ENCODE results near the gene CDS2.

Gene CDS2

DNA sequence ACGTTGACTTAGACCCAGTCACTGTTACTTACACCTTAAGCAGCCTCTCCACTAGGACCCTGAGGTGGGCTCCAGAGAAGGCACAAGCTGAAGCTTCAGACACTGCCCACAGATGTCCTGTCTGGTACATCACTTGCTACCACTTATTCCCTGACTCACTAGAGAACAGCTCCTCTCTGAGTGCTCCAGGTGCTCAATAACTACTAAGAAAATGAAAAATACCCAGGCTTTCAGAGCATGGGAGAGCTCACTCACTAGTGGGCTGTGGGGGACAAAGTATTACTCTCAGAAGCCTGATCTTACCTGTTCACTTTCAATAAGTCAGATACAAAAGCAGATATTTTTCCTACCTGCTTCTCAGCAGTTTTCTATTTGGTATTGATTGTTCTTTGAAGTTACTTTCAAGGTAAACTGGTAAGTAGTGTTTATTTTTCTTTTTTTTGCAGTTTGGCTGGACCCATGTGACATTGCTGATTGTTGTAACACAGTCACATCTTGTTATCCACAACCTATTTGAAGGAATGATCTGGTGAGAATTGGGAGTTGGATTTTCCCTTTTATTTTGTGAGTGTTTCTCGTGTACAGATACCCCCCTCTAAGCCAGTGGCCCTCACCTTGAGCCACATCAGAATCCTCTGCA, 55.9 kb downstream of the CDS2 start:
- no peak for DNase-seq

DNA sequence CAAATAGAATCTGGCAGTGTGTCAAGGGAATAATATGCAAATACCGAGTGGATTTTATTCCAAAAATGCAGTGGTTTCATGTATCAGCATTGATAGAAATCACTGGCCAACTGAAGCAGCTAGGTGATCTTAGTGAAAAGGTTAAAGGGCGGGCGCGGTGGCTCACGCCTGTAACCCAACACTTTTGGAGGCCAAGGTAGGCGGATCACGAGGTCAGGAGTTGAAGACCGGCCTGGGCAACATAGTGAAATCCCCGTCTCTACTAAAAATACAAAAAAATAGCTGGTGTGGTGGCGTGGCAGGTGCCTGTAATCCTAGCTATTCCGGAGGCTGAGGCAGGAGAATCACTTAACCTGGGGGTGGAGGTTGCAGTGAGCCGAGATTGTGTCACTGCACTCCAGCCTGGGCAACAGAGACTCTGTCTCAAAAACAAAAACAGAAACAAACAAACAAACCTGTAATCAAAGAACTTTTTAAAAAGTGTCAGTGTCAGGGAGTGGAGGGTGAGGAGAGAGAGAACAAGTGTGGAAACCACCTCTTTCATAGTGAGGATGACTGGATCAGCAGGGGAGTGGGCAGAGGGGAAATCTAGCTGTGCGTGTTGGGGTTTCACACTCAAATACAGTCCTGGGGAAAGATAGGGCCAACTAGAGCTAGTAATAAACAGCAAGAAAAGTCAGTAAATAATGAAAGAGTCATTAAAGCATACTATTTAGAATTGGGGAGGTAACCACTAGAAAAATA, 57.1 kb downstream of the CDS2 start:
- no peak for DNase-seq

DNA sequence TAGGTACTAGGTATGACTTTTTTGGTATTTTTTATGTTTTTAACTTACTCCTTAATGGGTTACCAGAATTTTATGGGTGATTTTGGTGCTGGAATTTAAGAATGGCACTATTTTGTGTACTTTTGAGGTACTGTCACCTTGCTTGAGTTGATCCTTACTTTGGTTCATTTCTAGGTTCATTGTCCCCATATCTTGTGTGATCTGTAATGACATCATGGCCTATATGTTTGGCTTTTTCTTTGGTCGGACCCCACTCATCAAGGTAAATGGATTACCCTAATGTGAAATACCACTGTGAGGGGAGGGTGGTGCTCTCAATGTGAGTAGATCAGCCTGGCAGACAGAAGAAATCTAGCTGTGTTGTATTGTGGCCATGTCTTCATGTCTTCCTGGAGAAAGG, 57.9 kb downstream of the CDS2 start:
- DNase-seq, result no peak

DNA sequence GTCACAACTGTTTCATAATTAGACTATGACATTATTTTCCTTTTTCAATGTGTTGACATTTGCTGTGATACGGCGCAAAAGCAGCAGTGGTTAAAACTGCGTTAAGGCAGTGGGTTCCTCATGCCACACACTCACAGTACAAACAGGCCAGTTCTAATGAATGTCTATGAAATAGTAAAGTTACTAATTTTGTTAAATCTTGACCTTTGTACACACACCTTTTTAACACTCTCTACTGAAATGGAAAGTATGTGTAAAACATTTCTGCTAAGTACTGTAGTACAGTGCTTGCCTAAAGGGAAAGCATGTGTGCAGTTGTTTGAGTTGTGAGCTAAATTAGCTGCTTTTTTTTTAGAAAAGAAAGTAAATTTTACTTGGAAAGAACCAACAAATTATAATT, 60.3 kb downstream of the CDS2 start:
- no peak for DNase-seq

DNA sequence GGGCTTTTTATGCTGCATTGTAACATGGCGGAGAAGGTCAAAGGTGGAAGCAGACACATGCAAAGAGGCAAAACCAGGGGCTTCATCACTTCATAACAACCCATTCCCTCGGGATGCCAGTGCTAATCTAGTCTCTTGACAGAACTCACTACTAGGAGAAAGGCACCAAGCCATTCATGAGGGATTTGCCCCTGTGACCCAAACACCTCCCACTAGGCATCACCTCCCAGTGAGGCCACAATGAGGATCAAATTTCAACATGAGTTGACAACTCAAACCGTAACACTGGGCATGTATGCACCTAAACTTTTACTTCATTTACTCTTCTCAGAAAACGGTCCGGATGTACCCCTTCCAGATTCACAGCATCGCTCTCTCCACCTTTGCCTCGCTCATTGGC, 61.9 kb downstream of the CDS2 start:
- DNase-seq, result no peak

DNA sequence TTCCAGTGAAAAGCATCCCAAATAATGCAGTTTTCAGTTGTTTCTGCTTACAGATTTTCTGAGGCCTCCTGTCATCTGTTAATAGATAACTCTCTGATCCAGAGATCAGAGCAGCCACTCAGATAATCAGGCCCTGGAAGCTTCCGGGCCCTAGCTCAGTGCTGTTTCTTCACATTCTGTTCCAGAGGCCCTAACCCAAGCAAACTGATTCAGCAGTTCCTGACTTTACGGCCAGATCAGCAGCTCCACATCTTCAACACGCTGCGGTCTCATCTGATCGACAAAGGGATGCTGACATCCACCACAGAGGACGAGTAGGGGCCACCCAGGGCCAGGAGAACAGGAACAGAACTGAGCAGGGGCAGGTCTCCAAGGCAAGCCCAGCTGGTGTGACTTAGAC, 63.1 kb downstream of the CDS2 start:
- no peak for DNase-seq

DNA sequence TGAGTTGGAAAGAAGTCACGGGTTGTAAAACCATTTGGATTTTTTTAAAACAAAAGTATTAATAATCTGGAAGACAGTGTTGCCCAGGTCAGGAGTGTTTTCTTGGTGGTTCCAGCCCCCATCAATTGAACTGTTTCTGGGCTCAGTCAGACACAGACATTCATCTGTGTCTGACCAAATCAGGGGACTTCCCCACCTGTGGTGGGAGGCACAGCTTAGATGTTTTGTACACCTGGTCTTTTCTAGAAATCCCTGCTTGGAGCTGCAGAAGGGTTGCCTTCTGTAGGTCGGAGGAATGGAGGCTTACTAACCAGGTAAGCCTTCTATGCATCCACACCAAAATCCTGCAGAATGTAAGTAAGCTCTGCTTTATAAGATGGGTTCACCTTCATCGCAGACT, 63.6 kb downstream of the CDS2 start:
- DNase-seq, result no peak

DNA sequence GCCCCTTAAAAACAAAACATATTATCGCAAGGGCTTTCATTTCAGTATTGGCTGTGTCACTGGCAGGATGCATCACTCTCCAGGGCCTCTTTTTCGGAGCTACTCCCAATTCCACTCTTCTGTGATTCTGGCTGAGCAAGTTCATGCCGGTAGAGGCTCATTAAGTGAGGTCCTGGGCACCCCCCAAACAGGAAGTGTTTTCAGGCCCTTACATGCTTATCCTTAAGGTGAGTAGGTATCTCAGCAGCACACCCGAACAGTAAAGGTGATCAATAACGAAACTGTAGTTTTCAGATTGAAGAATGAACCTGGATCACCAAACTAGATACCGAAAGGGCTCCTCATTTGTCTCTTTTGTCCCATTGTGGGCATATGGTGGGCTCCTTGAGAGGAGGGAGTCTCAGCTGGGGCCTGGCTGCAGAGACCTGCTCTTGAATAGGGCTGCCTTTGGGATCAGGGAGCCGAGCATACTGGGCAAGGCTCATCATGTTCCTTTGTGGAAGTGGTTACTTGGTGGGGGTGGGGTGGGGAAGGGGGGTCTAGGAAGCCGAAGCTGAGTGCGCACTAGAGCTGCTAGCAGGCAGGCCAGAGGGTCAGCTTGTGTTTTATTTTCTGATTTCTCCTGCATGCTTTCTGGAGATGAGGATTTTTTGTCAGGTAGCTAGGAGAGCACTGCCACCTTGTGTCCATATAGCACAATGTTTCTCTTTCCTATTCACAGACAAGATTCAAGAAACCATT, 65.2 kb downstream of the CDS2 start:
- peak in 1 of 2 donors; percentile 9 for DNase-seq

DNA sequence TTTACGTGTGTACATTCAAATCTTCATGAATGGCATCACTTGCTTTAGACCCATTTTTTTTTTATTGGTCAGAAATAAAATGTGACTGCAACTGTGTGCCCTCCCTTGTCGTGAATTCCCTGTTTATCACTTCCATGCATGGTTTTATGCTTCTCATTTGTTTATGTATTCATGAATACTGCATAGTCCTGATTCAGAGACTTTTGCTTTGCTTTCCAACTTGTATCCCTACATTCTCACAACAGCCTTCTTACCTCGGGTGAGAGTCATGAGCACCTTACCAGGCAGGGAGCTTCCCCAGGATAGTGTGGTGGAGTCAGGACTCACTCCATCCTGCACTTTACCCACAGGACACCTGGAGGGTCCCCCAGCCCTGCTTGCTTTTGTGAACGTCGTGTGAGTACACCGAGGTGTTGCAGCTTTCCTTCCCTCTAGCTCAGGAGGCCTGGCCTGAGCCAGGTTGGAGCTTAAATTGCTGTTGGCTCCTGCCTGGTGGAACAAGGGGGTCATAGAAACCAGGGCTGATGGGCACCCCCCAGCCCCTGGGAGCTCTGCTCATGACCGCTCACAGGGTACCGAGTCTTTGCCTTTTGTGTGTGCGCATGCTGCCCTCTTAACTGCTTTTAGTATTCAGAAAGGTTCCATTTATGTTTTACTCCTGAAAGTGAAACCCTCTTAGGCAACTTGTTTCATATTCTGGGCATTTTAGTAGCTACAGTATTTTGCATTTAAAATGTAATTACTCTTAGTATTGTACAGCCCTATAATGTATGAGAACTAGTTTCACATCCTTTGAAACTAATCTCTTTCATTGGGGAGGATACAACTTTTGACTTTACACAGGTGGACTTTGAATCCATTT, 66.0 kb downstream of the CDS2 start:
- no peak for DNase-seq

DNA sequence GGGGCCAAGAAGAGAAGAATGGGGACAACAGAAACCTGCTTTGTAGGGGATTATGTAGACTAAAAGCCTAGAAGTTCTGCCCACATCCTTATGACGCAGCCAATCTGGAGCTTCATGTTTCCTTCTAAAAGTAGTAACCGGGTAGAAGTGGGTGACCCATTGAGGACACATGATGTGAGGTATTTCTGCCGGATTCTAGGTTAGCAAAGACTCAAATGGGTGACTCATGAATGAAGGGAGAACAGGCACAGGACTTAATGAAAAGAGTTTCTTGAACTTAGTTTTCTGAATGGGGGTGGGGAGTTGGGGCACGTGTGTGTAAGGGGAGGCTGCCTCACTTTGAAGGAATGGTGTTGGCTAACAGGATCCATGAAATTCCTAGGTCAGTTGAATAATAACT, 68.8 kb downstream of the CDS2 start:
- no peak for DNase-seq

DNA sequence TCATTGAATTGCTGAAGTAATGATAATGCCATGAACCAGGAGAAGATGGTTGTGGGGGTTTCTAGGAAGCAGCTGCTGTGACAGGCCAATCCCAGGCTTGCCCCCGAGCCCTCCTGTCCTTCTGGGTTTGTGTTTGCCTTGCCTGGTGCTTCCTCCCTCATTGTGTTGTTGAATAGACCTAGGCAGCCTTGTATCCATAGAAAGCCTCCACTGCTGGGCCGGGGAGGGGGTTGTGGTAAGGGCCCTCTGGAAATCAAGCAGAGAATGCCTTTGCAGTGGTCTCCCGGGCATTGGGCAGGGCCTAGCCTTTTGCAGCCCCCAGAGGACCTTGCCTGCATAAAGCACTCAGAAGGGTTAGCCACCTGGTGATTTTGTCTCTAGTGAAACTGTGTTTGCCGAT, 69.3 kb downstream of the CDS2 start:
- DNase-seq, result no peak

DNA sequence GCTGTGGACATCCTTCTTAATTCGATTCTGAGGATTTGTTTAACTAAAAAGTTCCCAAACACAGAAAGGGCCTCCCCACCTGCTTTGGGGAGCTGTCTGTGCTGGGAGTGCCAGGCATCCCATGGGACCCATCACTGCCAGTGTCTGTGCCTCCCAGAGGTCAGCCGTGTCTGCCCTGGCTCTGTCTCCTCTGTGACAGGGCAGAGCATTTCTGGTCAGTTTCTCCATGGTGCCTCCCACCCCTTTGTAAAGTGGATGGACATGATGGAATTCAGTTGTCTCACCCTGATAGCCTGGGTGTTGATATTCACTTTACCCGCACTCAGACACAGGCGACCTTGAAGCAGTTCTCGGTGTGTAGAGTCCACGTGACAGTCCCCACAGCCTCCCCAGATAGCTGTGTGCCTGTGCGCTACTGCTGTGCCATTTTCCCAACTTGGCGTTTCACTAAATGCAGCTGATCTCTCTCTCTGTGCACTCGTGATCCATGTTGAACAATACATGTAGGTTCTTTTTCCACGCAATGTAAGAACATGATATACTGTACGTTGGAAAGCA, 70.5 kb downstream of the CDS2 start:
- DNase-seq, result no peak

DNA sequence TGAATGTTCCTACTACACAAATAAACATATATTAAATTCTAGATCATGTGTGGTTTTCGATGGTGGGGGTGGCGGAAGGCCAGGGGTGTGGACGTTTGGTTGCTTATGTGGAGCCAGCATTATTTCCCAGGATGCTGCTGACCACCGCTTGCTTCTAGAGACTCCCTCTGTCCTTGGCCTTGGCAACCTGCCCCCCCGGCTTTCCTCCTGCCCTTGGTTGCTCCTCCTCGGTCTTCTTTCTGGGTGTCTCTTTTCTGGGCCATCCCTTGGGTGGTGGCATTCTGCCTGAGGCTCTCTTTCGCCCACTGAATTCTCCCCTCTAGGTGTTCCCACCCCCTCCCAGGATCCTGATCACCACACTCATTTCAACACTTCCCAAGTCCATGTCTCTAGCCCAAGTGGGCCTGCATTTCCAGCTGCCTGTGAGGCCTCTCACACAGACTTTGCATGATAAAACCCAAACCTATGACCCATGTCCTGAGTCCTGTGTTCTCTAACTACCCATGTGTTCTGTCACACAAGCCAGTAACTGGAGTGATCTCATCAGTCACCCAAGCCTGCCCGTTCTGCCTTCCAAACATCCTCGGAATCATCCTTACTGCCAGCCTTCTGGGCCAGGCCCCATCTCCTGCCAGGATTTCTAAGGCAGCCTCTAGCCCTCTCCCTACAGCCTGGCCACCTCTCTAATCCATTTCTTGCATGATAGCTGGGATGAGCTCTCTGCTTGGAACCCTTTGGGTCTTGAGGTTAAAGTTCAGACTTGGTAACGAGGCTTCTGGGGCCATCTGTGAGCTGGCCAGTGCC, 71.2 kb downstream of the CDS2 start:
- no peak for DNase-seq

DNA sequence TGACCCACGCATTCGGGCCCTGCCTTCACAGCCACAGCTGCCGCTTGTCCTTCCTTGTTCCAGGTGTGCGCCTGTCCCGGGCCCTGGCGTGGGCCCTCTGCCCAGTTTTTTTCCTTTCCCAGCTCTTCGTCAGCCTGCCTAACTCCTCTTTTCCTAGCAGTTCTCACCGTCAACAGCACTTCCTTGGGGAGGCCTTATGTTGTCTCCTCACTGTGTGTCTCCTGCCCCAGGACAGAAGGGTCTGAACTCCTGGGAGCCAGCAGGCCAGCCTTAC, 71.8 kb downstream of the CDS2 start:
- no peak for DNase-seq

DNA sequence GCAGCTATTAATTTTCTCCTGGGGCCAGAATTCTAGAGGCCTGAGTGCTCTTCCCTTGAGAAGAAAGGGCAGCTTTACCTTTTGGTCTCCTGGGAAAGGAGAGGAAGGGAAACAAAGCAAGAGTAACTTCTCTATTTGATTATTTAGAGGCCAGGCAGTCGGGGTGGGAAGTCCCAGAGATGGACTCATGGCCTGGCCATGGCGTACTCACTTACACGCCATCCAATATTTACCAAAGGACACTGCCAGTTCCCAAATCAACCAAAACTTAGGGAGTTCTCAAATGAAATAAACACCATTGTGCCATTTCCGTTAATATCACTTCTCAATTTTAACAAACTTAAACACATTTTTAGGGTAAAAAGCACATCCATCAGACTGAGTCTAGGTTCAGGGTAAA, 76.6 kb downstream of the CDS2 start:
- DNase-seq, result no peak

DNA sequence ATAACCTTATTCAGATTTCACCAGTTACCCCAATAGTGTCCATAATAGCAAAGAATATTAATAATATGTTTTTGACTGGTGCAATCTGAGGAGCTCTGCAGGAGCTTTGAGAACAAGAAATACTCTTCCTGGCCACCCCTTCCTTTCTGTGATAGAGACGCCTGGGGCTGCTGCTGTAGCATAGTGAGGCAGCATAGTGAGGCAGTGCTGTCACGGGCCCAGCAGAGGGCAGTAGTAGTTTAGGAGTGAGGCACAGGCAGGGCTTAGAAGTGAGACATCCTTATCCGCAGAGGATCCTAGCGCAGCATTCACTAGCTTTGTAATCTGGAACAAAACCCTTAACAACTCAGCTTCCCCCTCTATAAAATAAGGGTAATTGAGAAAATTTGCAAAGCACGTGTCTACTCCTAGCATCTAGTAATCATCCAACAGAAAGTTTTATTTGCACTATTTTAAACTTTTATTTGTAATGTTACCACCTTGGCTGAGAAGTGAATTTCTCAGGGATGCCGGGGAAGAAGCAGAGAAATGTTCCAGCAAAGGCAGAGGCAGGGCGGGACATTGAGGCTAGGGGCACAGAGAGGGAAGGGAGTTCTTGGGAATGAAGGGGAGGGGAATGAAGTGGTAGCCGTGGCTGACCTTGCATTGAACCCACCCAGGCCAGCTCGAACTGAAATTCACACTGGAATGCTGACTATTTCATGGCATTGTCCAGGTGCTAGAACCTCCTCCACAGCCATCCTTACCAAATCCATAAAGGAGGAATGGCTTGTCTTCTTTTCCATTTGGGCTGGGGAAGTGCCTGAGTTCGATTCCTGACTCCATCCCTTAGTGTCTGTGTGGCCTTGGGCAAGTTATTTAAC, 78.8 kb downstream of the CDS2 start:
- peak; percentile 56 to 69 for DNase-seq

DNA sequence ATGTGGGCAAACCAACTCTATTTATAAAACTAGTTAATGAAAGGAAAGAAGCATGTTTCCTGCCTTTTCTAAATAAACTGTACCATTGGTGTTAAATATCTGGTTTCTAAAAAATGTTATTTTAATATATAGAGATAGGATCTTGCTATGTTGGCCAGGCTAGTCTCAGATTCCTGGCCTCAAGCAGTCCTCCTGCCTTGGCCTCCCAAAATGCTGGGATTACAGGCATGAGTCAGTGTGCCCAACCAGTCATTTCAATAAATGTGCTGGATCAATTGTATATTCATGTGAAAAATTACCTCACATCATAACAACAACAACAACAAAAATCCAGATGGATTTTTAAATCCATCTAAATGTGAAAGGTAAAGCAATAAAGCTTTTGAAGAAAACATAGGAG, 80.3 kb downstream of the CDS2 start:
- no peak for DNase-seq

DNA sequence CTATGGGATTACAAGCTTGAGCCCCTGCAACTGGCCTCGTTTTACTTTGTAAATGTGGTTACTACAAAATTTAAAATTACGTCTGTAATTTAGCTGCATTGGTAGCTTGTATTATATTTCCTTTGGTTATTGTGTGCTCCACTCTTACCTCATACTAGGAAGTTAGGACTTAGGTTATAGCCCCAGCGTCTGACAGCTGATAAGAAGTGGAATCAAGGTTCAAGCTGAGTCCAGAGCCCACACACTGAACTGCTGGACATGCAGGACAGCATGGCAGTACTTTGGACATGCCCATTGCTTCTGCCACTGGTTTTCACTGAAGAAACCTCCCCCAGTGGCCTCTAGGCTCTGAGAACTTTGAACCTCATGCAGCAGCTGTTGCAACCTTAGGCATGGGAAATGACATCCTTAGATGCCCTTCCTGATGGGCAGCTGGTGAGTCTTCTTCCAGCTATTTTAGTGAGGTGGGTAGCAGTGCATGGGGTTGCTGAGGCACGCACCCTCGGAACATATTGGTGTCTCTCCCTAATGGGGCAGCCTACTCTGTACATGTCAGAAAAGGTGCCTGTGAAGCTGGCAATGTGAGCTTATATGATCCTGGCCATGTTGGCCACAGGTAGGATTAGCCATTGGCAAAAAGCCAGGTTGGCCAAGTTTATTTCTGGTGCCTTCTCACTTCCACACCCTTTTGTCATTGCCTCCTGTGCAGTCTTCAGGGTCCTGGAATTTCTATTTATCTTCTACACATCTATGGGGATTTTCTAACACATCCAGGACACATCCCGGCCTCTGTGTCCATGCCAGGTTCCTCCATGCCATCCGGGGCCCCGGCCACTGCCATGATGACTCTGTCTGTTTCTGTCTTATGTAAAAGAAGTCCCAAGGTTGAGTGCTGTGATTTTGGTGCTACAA, 85.3 kb downstream of the CDS2 start:
- no peak for DNase-seq

DNA sequence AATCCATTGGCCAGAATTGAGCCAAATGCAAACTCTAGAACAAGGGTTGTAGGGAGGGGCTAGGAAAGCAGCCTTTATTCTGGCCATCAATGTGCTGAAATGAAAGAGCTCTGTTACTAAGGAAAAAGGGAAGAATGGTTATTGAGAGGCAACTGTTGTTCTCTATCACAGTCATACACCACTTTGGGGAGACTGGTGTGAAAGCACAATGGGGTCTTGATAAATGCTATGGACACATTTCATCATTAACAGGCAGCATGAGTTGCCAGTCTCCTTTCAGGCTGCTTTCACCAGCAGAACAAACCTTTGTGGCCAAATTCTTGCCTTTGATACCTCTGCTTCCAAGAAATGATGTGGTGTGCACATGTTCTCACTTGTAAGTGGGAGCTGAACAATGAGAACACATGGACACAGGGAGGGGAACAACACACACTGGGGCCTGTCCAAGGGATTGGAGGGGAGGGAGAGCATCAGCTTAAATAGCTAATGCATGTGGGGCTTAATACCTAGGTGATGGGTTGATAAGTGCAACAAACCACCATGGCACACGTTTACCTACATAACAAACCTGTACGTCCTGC, 86.2 kb downstream of the CDS2 start:
- no peak for DNase-seq

DNA sequence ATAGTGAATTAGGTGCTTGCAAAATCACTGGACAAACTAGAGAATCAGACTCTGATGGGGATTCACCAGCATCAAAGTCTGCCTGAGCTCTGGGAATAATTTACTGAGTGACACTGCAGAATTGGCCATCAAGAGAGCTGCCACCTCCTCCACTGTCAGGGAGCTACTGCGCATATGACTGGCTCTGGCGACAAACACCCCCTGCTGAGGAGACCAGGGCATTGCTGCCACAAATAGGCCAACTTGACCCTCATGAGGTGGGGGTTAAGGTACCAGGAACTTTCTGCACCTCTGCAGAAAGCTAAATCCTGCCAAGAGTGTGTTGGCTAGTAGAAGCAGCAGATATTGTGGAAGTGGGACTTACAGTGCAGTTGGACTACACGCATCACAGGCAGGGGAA, 88.0 kb downstream of the CDS2 start:
- no peak for DNase-seq
